Sigmoid colon (tissue), 7 donors: ENCODE results near the gene VIL1. TPM values are rescaled to one million over a fixed set of nuclear protein-coding genes. Genes with fewer than 3 reads are reported as not detected.

Experiments
- DNase-seq: peaks from one replicate; pipeline ENCODE4 v3.0.0-alpha.2; 2019
- H3K27ac ChIP-seq, 4 donors: fragments of 200-600 bp; sonication (generic); one replicate each; pipeline ENCODE4 v1.5.1; 2016 to 2019; ENCODE audit warnings: mild to moderate bottlenecking in 1 of 4
- H3K27me3 ChIP-seq, 3 donors: fragments of 200-600 bp; sonication (generic); one replicate each; pipeline ENCODE4 v1.5.1; 2019; ENCODE audit warnings: mild to moderate bottlenecking in 1 of 3
- H3K36me3 ChIP-seq, 4 donors: fragments of 200-600 bp; sonication (generic); one replicate each; pipeline ENCODE4 v1.5.1; 2016 to 2019
- H3K4me1 ChIP-seq, 4 donors: fragments of 200-600 bp; sonication (generic); one replicate each; pipeline ENCODE4 v1.5.1; 2017 to 2019
- H3K4me3 ChIP-seq, 4 donors: fragments of 200-600 bp; sonication (generic); one replicate each; pipeline ENCODE4 v1.5.1; 2017 to 2019; ENCODE audit warnings: mild to moderate bottlenecking in 2 of 4, moderate library complexity in 1 of 4
- H3K9me3 ChIP-seq, 4 donors: fragments of 200-600 bp in 3 of 4; sonication (generic) in 3 of 4; one replicate each; pipeline versions ENCODE4 v1.5.1 to v1.6.1; 2013 to 2019
- CTCF ChIP-seq, 4 experiments: fragments of 450-650 bp in 3 of 4; fragments of 200-600 bp in 1 of 4; IDR thresholded peaks; one replicate each; pipeline ENCODE4 v1.5.1; 2016 to 2019; ENCODE audit warnings: antibody characterized with exemption in 4 of 4, mild to moderate bottlenecking in 3 of 4, moderate library complexity in 2 of 4
- EP300 ChIP-seq, 4 donors: sonication (generic); formaldehyde crosslinking; IDR thresholded peaks; one replicate each; pipeline ENCODE4 v1.6.1; 2017; ENCODE audit warnings: antibody characterized with exemption in 4 of 4
- POLR2A ChIP-seq, 2 donors: fragments of 450-650 bp; IDR thresholded peaks; one replicate each; pipeline ENCODE4 v1.6.1; 2016; ENCODE audit warnings: antibody characterized with exemption in 2 of 2, mild to moderate bottlenecking in 2 of 2, moderate library complexity in 2 of 2
- POLR2AphosphoS5 ChIP-seq, 4 donors: sonication (generic); formaldehyde crosslinking; IDR thresholded peaks; one replicate each; pipeline ENCODE4 v1.6.1; 2017; ENCODE audit warnings: antibody characterized with exemption in 4 of 4
- WGBS, 2 donors: extraction: QIAGEN DNeasy Blood & Tissue Kit; methylation state at CpG; one replicate each; pipeline ENCODE4 v1.1.7; 2013; 5-methylcytosine and 5-hydroxymethylcytosine counted together
- intact Hi-C: fragments of 100-400 bp; cut with DNase I; formaldehyde crosslinking; loops from one replicate; pipeline ENCODE4 v1.15.1; 2023
- polyA plus RNA-seq, 3 donors: library from polyadenylated mRNA; stranded (reverse); fragments of 200-250 nt; gene quantifications; one replicate each; pipeline ENCODE4 v1.2.3, GENCODE V29; 2013
- total RNA-seq, 4 donors: library from RNA; depleted of rRNA; stranded (reverse); fragments of >200 nt; gene quantifications; one replicate each; pipeline ENCODE4 v1.1.0, GENCODE V29; 2016
- donor health status: healthy with polysubstance abuse.
- donor health status: Bipolar disorder and iron deficiency.
- donor health status: healthy.

VIL1 gene
- total and polyA plus RNA-seq, 7 donors: 0.71 to 172 (median 111) TPM; not detected in 2

DNA sequence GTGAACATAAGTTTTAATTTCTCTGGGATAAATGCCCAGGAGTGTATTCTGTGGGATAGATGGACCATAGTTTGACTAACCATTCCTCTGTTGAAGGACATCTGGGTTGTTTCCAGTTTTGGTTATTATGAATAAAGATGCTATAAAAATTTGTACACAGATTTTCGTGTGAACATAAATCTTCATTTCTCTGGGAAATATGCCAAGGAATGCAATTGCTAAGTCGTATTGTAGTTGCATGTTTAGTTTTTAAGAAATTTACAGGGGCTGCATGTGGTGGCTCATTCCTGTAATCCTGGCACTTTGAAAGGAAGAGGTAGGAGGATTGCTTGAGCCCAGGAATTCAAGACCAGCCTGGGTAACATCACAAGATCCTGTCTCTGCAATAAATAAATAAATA lies 43.7 kb upstream of the VIL1 start:
- 10 to 38% methylated on average over 2 of the region's 2 CpGs for WGBS, 2 donors
- H3K36me3 ChIP-seq: no peaks in the 10 kb centered on the region
- peak; percentile 30 to 85 (median 78) for TF ChIP-seq POLR2AphosphoS5 (IDR thresholded peaks at IDR 0.05)
- no peak for TF ChIP-seq POLR2A (IDR thresholded peaks at IDR 0.05)
- TF ChIP-seq EP300 (IDR thresholded peaks at IDR 0.05): peak in 2 of 4 donors; percentile 42 to 55
- TF ChIP-seq CTCF (IDR thresholded peaks at IDR 0.05): no peak
- H3K4me1 ChIP-seq: peaks cover 0 to 15% (median 14%) of the 10 kb centered on the region in 4 donors
- no peak overlapping the region for H3K4me3 ChIP-seq
- no peaks in the 10 kb centered on the region for H3K9me3 ChIP-seq
- no peak for DNase-seq
- H3K27ac ChIP-seq: peak overlapping the region in 3 of 4 donors; percentile 25 to 56 (median 52)
- no peaks in the 10 kb centered on the region for H3K27me3 ChIP-seq
- intact Hi-C loops: no loop called here

DNA sequence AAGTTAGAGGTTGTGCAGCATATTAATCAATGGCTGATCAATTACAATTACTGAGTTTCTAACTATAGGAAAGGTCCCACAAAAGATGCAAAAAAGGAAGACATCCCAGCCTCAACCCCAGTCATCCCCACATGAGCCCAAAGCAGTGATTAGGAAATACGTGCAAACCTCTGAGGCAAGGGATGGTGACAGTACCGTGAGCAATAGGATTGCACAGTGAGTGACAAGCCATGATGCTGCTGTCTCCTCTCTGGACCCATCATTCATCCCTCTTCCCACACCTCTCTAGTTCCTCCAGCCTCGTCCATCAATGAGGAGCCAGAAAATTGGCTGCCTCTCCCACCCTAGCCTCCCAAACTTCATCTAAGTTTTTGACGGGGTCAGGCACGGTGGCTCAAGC lies 40.9 kb upstream of the VIL1 start:
- Histone ChIP-seq H3K9me3 (no peaks in the 10 kb centered on the region), H3K27me3 (no peaks in the 10 kb centered on the region), H3K27ac (no peak overlapping the region), H3K36me3 (no peaks in the 10 kb centered on the region), H3K4me1 (peaks cover 0 to 14% (median 12%) of the 10 kb centered on the region in 4 donors), H3K4me3 (no peak overlapping the region)
- DNase-seq: no peak
- TF ChIP-seq CTCF (IDR thresholded peaks at IDR 0.05) (no peak), EP300 (IDR thresholded peaks at IDR 0.05) (no peak), POLR2AphosphoS5 (IDR thresholded peaks at IDR 0.05) (no peak), POLR2A (IDR thresholded peaks at IDR 0.05) (no peak)
- intact Hi-C loops: no loop called here
- 88 to 90% methylated on average over 5 of the region's 5 CpGs for WGBS, 2 donors

- peak; percentile 87 for DNase-seq
- Histone ChIP-seq H3K9me3 (no peaks in the 10 kb centered on the region), H3K4me3 (peak within 1 kb of the TSS in 3 of 4 donors; percentile 9 to 37 (median 30)), H3K27ac (peak within 1 kb of the TSS in 3 of 4 donors; percentile 20 to 57 (median 47)), H3K4me1 (peaks cover 0 to 3% (median 0%) of the 10 kb centered on the region in 4 donors), H3K36me3 (no peaks in the 10 kb centered on the region), H3K27me3 (no peaks in the 10 kb centered on the region)
- WGBS, 2 donors: 67 to 82% methylated on average over 13 of the region's 13 CpGs
- TF ChIP-seq EP300 (IDR thresholded peaks at IDR 0.05): peak in 3 of 4 donors; percentile 12 to 67 (median 17)
- peak in 3 of 4 donors; percentile 34 to 60 (median 56) for TF ChIP-seq POLR2AphosphoS5 (IDR thresholded peaks at IDR 0.05)
- no peak for TF ChIP-seq CTCF (IDR thresholded peaks at IDR 0.05)
- peak in 1 of 2 donors; percentile 25 for TF ChIP-seq POLR2A (IDR thresholded peaks at IDR 0.05)
- intact Hi-C loops: no loop called here
Measured at GRCh38 chr2:218381916-218382366, 37.0 kb upstream of the VIL1 start, which contains the start of gene SLC11A1. Gene SLC11A1, plus strand, starts transcription at chr2:218382273. Its CDS starts 96 bp downstream, at chr2:218382369.

- peaks cover 0 to 11% (median 5%) of the 10 kb centered on the region in 4 donors for H3K4me1 ChIP-seq
- DNase-seq: no peak
- no peak for TF ChIP-seq EP300 (IDR thresholded peaks at IDR 0.05)
- no peak for TF ChIP-seq POLR2AphosphoS5 (IDR thresholded peaks at IDR 0.05)
- TF ChIP-seq POLR2A (IDR thresholded peaks at IDR 0.05): no peak
- no peak for TF ChIP-seq CTCF (IDR thresholded peaks at IDR 0.05)
- no peaks in the 10 kb centered on the region for H3K9me3 ChIP-seq
- no peaks in the 10 kb centered on the region for H3K36me3 ChIP-seq
- 94% methylated on average over 6 of the region's 6 CpGs for WGBS, 2 donors
- peak overlapping the region in 3 of 4 donors; percentile 9 to 37 (median 30) for H3K4me3 ChIP-seq
- intact Hi-C loops: no loop called here
- peak overlapping the region in 3 of 4 donors; percentile 20 to 57 (median 47) for H3K27ac ChIP-seq
- no peaks in the 10 kb centered on the region for H3K27me3 ChIP-seq
Measured at GRCh38 chr2:218382785-218383184, 36.1 kb upstream of the VIL1 start.
